NCI-H146 treated with DMSO at 0.1 percent for 48 hours (cell line): Measurements from ENCODE around the gene UNC5B.
"Not testable (repeated sequence)": the region's sequence is repeated elsewhere in the genome, so short reads cannot be mapped to it uniquely, and the experiment has no call there.

ENCODE experiments used
- DNase-seq: peaks from one replicate; lab custom pipeline; 2025; ENCODE audit not compliant: unreplicated experiment; lab: John Stamatoyannopoulos, UW

Gene UNC5B

GRCh38 chr10:71266147-71266917, 54.0 kb downstream of the UNC5B start:
- DNase-seq: no peak

GRCh38 chr10:71266918-71267442, 54.6 kb downstream of the UNC5B start:
- no peak for DNase-seq

- no peak for DNase-seq
These were observed 55.3 kb downstream of the UNC5B start for GRCh38 chr10:71267508-71268240.

- DNase-seq: no peak
These were observed 55.9 kb downstream of the UNC5B start for GRCh38 chr10:71268247-71268691.

- DNase-seq: no peak
These were observed 56.4 kb downstream of the UNC5B start for GRCh38 chr10:71268758-71269157.

GRCh38 chr10:71269301-71270288, 57.2 kb downstream of the UNC5B start:
- DNase-seq: no peak

- DNase-seq: no peak
These were observed 58.2 kb downstream of the UNC5B start for GRCh38 chr10:71270301-71271220.

- no peak for DNase-seq
These were observed 59.3 kb downstream of the UNC5B start for GRCh38 chr10:71271662-71272055.

GRCh38 chr10:71272056-71272771, 59.8 kb downstream of the UNC5B start:
- no peak for DNase-seq

- not testable (repeated sequence) for DNase-seq
These were observed 60.6 kb downstream of the UNC5B start for GRCh38 chr10:71272974-71273373.

- DNase-seq: no peak
These were observed 61.1 kb downstream of the UNC5B start for GRCh38 chr10:71273506-71273905.

GRCh38 chr10:71274901-71275796, 62.8 kb downstream of the UNC5B start:
- DNase-seq: no peak

- DNase-seq: no peak
These were observed 64.5 kb downstream of the UNC5B start for GRCh38 chr10:71276873-71277272.

GRCh38 chr10:71277914-71278665, 65.7 kb downstream of the UNC5B start:
- DNase-seq: no peak

- DNase-seq: no peak
These were observed 66.6 kb downstream of the UNC5B start for GRCh38 chr10:71278691-71279588.

- DNase-seq: no peak
These were observed 67.3 kb downstream of the UNC5B start for GRCh38 chr10:71279590-71280170.
